Neural cell (in vitro differentiated cells): ENCODE results near the gene PRKCA. TPM values are rescaled to one million over a fixed set of nuclear protein-coding genes. Genes with fewer than 3 reads are reported as not detected.

Experiments
- H2AFZ ChIP-seq: fragments of 200-600, 300-800 bp; sonication (generic), shearing (Covaris generic); 2 replicates; pipeline ENCODE4 v1.6.0; 2014; ENCODE audit warnings: low read depth, mild to moderate bottlenecking, antibody characterized with exemption, low read length, moderate library complexity
- H3F3A ChIP-seq: fragments of 200-600 bp; shearing (Covaris generic); 2 replicates; pipeline ENCODE4 v1.6.1; 2016; ENCODE audit warnings: mild to moderate bottlenecking, moderate library complexity, mixed read lengths, antibody characterized with exemption, low read length; ENCODE audit not compliant: insufficient read depth, poor library complexity, severe bottlenecking
- H3K27ac ChIP-seq: fragments of 200-600, 300-800 bp; sonication (generic), shearing (Covaris generic); 2 replicates; pipeline ENCODE4 v1.5.1; 2014; ENCODE audit warnings: mild to moderate bottlenecking, low read length, moderate library complexity
- H3K27me3 ChIP-seq: fragments of 300-800, 200-600 bp; sonication (generic), shearing (Covaris generic); 2 replicates; pipeline ENCODE4 v1.6.0; 2014; ENCODE audit warnings: mild to moderate bottlenecking, low read depth, low read length, moderate library complexity; ENCODE audit not compliant: insufficient read depth
- H3K36me3 ChIP-seq: fragments of 300-800, 200-600 bp; sonication (generic), shearing (Covaris generic); 2 replicates; pipeline ENCODE4 v1.5.1; 2014; ENCODE audit warnings: mild to moderate bottlenecking, antibody characterized with exemption, low read length, moderate library complexity; ENCODE audit not compliant: insufficient read depth
- H3K4me2 ChIP-seq: fragments of 300-800, 200-600 bp; sonication (generic), shearing (Covaris generic); 2 replicates; pipeline ENCODE4 v1.6.0; 2014; ENCODE audit warnings: mild to moderate bottlenecking, low read length
- H3K4me3 ChIP-seq: fragments of 300-800, 200-600 bp; sonication (generic), shearing (Covaris generic); 2 replicates; pipeline ENCODE4 v1.5.1; 2014; ENCODE audit warnings: mild to moderate bottlenecking, low read length, moderate library complexity
- H3K79me2 ChIP-seq: fragments of 200-600 bp; shearing (Covaris generic); replicated peaks from 2 replicates; pipeline ENCODE4 v1.6.0; 2014; ENCODE audit warnings: mild to moderate bottlenecking, low read length, moderate library complexity; ENCODE audit not compliant: insufficient read depth
- H3K9ac ChIP-seq: fragments of 300-800, 200-600 bp; sonication (generic), shearing (Covaris generic); 2 replicates; pipeline ENCODE4 v1.6.1; 2016; ENCODE audit warnings: mild to moderate bottlenecking, low read length, mixed read lengths
- H3K9me2 ChIP-seq: fragments of 200-600 bp; shearing (Covaris generic); 2 replicates; pipeline ENCODE4 v1.6.1; 2016; ENCODE audit warnings: mild to moderate bottlenecking, low read length, mixed read lengths; ENCODE audit not compliant: insufficient read depth
- H3K9me3 ChIP-seq: fragments of 200-600, 300-800 bp; sonication (generic), shearing (Covaris generic); 2 replicates; pipeline ENCODE4 v1.6.1; 2016; ENCODE audit warnings: mild to moderate bottlenecking, mixed run types, low read length, moderate library complexity, mixed read lengths
- H4K20me1 ChIP-seq: fragments of 200-600 bp; shearing (Covaris generic); 2 replicates; pipeline ENCODE4 v1.6.1; 2016; ENCODE audit warnings: mild to moderate bottlenecking, mixed run types; ENCODE audit not compliant: insufficient read depth
- EP300 ChIP-seq: fragments of 450-650 bp; conservative IDR thresholded peaks from 2 replicates; pipeline ENCODE4 v1.6.1; 2014; ENCODE audit warnings: antibody characterized with exemption, mild to moderate bottlenecking, moderate library complexity; ENCODE audit not compliant: poor library complexity, severe bottlenecking
- EZH2 ChIP-seq: fragments of 200-600, 300-800 bp; shearing (Covaris generic), sonication (generic); IDR thresholded peaks from 2 replicates; pipeline ENCODE4 v1.6.1; 2014; ENCODE audit warnings: antibody characterized with exemption, low read length, borderline replicate concordance, mild to moderate bottlenecking; ENCODE audit not compliant: insufficient read depth, poor library complexity, severe bottlenecking
- MXI1 ChIP-seq: fragments of 450-650 bp; conservative IDR thresholded peaks from 2 replicates; pipeline ENCODE4 v1.6.1; 2014; ENCODE audit warnings: antibody characterized with exemption, mild to moderate bottlenecking; ENCODE audit not compliant: poor library complexity, severe bottlenecking
- POLR2AphosphoS5 ChIP-seq: IDR thresholded peaks from 2 replicates; pipeline ENCODE4 v1.6.1; 2012
- RAD21 ChIP-seq: fragments of 450-650 bp; conservative IDR thresholded peaks from 2 replicates; pipeline ENCODE4 v1.6.1; 2014; ENCODE audit warnings: antibody characterized with exemption, mild to moderate bottlenecking, moderate library complexity
- SMC3 ChIP-seq: fragments of 450-650 bp; conservative IDR thresholded peaks from 2 replicates; pipeline ENCODE4 v1.6.1; 2014; ENCODE audit warnings: antibody characterized with exemption, mild to moderate bottlenecking, moderate library complexity; ENCODE audit not compliant: poor library complexity
- TAF1 ChIP-seq: IDR thresholded peaks from 2 replicates; pipeline ENCODE4 v1.6.1; 2012; ENCODE audit warnings: low read depth
- polyA plus RNA-seq: library from polyadenylated mRNA; depleted of rRNA; stranded (reverse); fragments of >200 nt; gene quantifications from 2 replicates; pipeline ENCODE4 v1.2.3, GENCODE V29; 2014
- TF ChIP-seq, protein P1 (sequence below): fragments of 450-650 bp; IDR thresholded peaks from 2 replicates; pipeline ENCODE4 v1.5.1; 2014; ENCODE audit warnings: antibody characterized with exemption, mild to moderate bottlenecking, moderate library complexity; ENCODE audit not compliant: poor library complexity, severe bottlenecking
- TF ChIP-seq, protein P2 (sequence below): IDR thresholded peaks from 2 replicates; pipeline ENCODE4 v1.6.1; 2012; ENCODE audit warnings: borderline replicate concordance

Gene PRKCA
- polyA plus RNA-seq, 1 donor from 2014 or later: 5.9 TPM

DNA sequence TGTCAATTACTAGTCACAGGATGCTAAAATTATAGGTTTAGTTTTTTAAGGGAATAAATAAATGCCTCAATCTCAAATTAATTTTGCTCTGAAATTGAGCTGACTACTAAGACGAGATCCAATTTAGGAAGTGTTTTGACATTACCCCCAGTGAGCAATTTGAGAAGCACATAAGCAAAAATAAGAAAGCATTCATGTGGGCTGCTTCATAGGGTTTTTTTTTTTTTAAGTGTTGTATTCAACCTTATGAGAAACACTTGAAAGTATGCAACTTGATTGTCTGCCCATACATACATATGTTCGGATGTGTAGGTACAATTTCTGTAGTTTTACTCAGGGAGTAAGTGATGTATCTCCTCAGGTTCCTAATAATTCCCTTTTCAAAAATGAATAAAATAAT lies 77.6 kb downstream of the PRKCA start:
- no peak overlapping the region for H3K4me2 ChIP-seq
- no peaks in the 10 kb centered on the region for H3K9me2 ChIP-seq
- no peak overlapping the region for H3K4me3 ChIP-seq
- no peaks in the 10 kb centered on the region for H4K20me1 ChIP-seq
- TF ChIP-seq SMC3 (no peak), EP300 (no peak), EZH2 (no peak), POLR2AphosphoS5 (no peak), RAD21 (no peak), MXI1 (no peak)
- TF ChIP-seq, protein P1, sequence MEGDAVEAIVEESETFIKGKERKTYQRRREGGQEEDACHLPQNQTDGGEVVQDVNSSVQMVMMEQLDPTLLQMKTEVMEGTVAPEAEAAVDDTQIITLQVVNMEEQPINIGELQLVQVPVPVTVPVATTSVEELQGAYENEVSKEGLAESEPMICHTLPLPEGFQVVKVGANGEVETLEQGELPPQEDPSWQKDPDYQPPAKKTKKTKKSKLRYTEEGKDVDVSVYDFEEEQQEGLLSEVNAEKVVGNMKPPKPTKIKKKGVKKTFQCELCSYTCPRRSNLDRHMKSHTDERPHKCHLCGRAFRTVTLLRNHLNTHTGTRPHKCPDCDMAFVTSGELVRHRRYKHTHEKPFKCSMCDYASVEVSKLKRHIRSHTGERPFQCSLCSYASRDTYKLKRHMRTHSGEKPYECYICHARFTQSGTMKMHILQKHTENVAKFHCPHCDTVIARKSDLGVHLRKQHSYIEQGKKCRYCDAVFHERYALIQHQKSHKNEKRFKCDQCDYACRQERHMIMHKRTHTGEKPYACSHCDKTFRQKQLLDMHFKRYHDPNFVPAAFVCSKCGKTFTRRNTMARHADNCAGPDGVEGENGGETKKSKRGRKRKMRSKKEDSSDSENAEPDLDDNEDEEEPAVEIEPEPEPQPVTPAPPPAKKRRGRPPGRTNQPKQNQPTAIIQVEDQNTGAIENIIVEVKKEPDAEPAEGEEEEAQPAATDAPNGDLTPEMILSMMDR: no peak
- TF ChIP-seq, protein P2, sequence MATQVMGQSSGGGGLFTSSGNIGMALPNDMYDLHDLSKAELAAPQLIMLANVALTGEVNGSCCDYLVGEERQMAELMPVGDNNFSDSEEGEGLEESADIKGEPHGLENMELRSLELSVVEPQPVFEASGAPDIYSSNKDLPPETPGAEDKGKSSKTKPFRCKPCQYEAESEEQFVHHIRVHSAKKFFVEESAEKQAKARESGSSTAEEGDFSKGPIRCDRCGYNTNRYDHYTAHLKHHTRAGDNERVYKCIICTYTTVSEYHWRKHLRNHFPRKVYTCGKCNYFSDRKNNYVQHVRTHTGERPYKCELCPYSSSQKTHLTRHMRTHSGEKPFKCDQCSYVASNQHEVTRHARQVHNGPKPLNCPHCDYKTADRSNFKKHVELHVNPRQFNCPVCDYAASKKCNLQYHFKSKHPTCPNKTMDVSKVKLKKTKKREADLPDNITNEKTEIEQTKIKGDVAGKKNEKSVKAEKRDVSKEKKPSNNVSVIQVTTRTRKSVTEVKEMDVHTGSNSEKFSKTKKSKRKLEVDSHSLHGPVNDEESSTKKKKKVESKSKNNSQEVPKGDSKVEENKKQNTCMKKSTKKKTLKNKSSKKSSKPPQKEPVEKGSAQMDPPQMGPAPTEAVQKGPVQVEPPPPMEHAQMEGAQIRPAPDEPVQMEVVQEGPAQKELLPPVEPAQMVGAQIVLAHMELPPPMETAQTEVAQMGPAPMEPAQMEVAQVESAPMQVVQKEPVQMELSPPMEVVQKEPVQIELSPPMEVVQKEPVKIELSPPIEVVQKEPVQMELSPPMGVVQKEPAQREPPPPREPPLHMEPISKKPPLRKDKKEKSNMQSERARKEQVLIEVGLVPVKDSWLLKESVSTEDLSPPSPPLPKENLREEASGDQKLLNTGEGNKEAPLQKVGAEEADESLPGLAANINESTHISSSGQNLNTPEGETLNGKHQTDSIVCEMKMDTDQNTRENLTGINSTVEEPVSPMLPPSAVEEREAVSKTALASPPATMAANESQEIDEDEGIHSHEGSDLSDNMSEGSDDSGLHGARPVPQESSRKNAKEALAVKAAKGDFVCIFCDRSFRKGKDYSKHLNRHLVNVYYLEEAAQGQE: no peak
- no peak overlapping the region for H3K27ac ChIP-seq
- no peaks in the 10 kb centered on the region for H3K36me3 ChIP-seq
- H3F3A ChIP-seq: no peaks in the 10 kb centered on the region
- H3K27me3 ChIP-seq: no peaks in the 10 kb centered on the region
- H2AFZ ChIP-seq: no peak overlapping the region
- no peaks in the 10 kb centered on the region for H3K9me3 ChIP-seq
- no peaks in the 10 kb centered on the region for H3K79me2 ChIP-seq
- no peak overlapping the region for H3K9ac ChIP-seq

DNA sequence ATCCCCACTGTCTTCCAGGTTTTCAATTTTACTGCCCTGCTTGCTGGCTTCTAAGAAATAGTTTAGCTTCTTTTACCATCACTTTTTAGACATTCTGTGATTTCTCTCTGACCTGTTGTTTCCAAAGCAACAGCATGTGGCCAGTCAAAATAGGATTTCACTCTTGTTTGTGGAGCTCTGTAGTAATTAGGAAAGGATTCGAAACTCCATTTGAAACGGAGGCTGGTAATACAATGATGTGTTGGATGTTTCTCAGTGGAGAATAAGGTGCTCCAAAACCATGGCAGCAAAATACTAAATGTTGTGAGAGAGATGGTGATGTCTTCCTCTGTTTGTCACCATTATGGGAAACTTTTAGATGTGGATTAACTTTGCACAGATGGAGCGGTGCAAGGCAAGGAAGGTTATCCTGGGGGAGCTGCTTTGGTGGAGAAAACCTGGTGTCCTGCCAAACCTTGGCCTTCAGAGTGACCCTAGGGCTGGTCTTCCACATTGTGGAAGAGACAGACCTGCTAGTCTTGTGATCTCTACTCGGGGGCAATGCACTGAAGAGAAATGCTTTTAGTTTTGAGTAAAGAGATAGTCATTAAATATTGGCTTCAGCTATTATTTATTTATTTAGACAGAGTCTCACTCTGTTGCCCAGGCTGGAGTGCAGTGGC lies 79.4 kb downstream of the PRKCA start:
- TF ChIP-seq MXI1 (no peak), EP300 (no peak), TAF1 (no peak), RAD21 (no peak), SMC3 (no peak), EZH2 (no peak), POLR2AphosphoS5 (no peak)
- TF ChIP-seq, protein P1: no peak
- TF ChIP-seq, protein P2: no peak
- H3K4me3 ChIP-seq: no peak overlapping the region
- no peak overlapping the region for H3K27ac ChIP-seq
- H3K9ac ChIP-seq: no peak overlapping the region
- no peak overlapping the region for H3K4me2 ChIP-seq
- no peaks in the 10 kb centered on the region for H3K36me3 ChIP-seq
- H3K9me2 ChIP-seq: no peaks in the 10 kb centered on the region
- H3K9me3 ChIP-seq: no peaks in the 10 kb centered on the region
- no peak overlapping the region for H2AFZ ChIP-seq
- no peaks in the 10 kb centered on the region for H4K20me1 ChIP-seq
- H3F3A ChIP-seq: no peaks in the 10 kb centered on the region
- no peaks in the 10 kb centered on the region for H3K79me2 ChIP-seq
- H3K27me3 ChIP-seq: no peaks in the 10 kb centered on the region
